Thyroid gland (tissue), 4 donors: ENCODE results near the gene SOCS3. TPM values are rescaled to one million over a fixed set of nuclear protein-coding genes. Genes with fewer than 3 reads are reported as not detected.
"Not testable (repeated sequence)": the region's sequence is repeated elsewhere in the genome, so short reads cannot be mapped to it uniquely, and the experiment has no call there.

ENCODE experiments used
- DNase-seq, 2 donors: peaks; one replicate each; pipeline ENCODE4 v3.0.0-alpha.2; 2019
- H3K27ac ChIP-seq, 3 donors: fragments of 200-600 bp; sonication (generic); 1 replicate in 2 of 3; 2 replicates in 1 of 3; pipeline ENCODE4 v1.5.1; 2016 to 2019; ENCODE audit warnings: mild to moderate bottlenecking in 1 of 3, moderate library complexity in 1 of 3
- H3K27me3 ChIP-seq: fragments of 200-600 bp; sonication (generic); one replicate; pipeline ENCODE4 v1.5.1; 2019
- H3K36me3 ChIP-seq, 2 donors: fragments of 200-600 bp; sonication (generic); one replicate each; pipeline ENCODE4 v1.5.1; 2016 to 2019
- H3K4me1 ChIP-seq, 2 donors: fragments of 200-600 bp; sonication (generic); one replicate each; pipeline ENCODE4 v1.5.1; 2017 to 2019
- H3K4me3 ChIP-seq, 3 donors: fragments of 200-600 bp; sonication (generic); replicated peaks in 1 of 3; 1 replicate in 2 of 3; 2 replicates in 1 of 3; pipeline ENCODE4 v1.5.1; 2016; ENCODE audit warnings: mild to moderate bottlenecking in 1 of 3
- H3K9me3 ChIP-seq: fragments of 200-600 bp; sonication (generic); one replicate; pipeline ENCODE4 v1.5.1; 2017
- CTCF ChIP-seq, 6 experiments: fragments of 200-600 bp in 3 of 6; fragments of 450-650 bp in 3 of 6; sonication (generic) in 3 of 6; IDR thresholded peaks; one replicate each; pipeline ENCODE4 v1.5.1; 2016 to 2019; ENCODE audit warnings: antibody characterized with exemption in 6 of 6, mild to moderate bottlenecking in 2 of 6, inconsistent platforms in 1 of 6, moderate library complexity in 1 of 6
- POLR2A ChIP-seq, 2 donors: fragments of 450-650 bp; IDR thresholded peaks; one replicate each; pipeline ENCODE4 v1.6.1; 2017; ENCODE audit warnings: antibody characterized with exemption in 2 of 2, mild to moderate bottlenecking in 2 of 2, moderate library complexity in 1 of 2
- WGBS, 2 donors: methylation state at CpG; one replicate each; pipeline ENCODE4 v1.1.5; 2017; 5-methylcytosine and 5-hydroxymethylcytosine counted together
- intact Hi-C: fragments of 100-400 bp; cut with DNase I; formaldehyde crosslinking; loops from one replicate; pipeline ENCODE4 v1.15.1; 2023
- total RNA-seq, 4 donors: library from RNA; depleted of rRNA; stranded (reverse); fragments of >200 nt; gene quantifications; one replicate each; pipeline ENCODE4 v1.2.3, GENCODE V29; 2016

The SOCS3 gene
- total RNA-seq, 4 donors from 2014 or later = 9.2 to 110 (median 33.3) TPM

GRCh38 chr17:78314683-78315354, 45.1 kb downstream of the SOCS3 start:
- H3K36me3 ChIP-seq = no peaks in the 10 kb centered on the region
- peak overlapping the region; percentile 83 to 92 (median 90) for H3K27ac ChIP-seq
- peaks cover 38 to 47% of the 10 kb centered on the region in 2 donors for H3K4me1 ChIP-seq
- H3K27me3 ChIP-seq = no peaks in the 10 kb centered on the region
- H3K9me3 ChIP-seq = no peaks in the 10 kb centered on the region
- intact Hi-C loops = no loop called here
- no peak overlapping the region for H3K4me3 ChIP-seq
- no peak for TF ChIP-seq CTCF (IDR thresholded peaks at IDR 0.05)
- no peak for TF ChIP-seq POLR2A (IDR thresholded peaks at IDR 0.05)
- no peak for DNase-seq
- 91 to 93% methylated on average over 10 to 12 of the region's 12 CpGs for WGBS, 2 donors

- peak in 1 of 2 donors; percentile 66 for TF ChIP-seq POLR2A (IDR thresholded peaks at IDR 0.05)
- no peak for TF ChIP-seq CTCF (IDR thresholded peaks at IDR 0.05)
- Histone ChIP-seq H3K9me3 (no peaks in the 10 kb centered on the region), H3K27me3 (no peaks in the 10 kb centered on the region), H3K4me3 (peak overlapping the region in 1 of 3 donors; percentile 36), H3K36me3 (no peaks in the 10 kb centered on the region), H3K4me1 (peaks cover 38 to 49% of the 10 kb centered on the region in 2 donors), H3K27ac (peak overlapping the region; percentile 83 to 92 (median 90))
- peak; percentile 87 to 89 for DNase-seq
- WGBS, 2 donors = 11 to 14% methylated on average over 12 to 13 of the region's 80 CpGs
- intact Hi-C loops = no loop called here
Observed at GRCh38 chr17:78313735-78314648, 45.9 kb downstream of the SOCS3 start.

GRCh38 chr17:78309659-78310255, 50.1 kb downstream of the SOCS3 start:
- H3K9me3 ChIP-seq, H3K36me3 ChIP-seq, H3K27ac ChIP-seq, H3K4me3 ChIP-seq, DNase-seq, intact Hi-C loops, H3K27me3 ChIP-seq: not testable (repeated sequence)
- H3K4me1 ChIP-seq = peaks cover 7 to 20% of the 10 kb centered on the region in 2 donors
- WGBS, 2 donors = 85 to 86% methylated on average over 12 of the region's 12 CpGs

- peak; percentile 64 to 67 for DNase-seq
- no peak for TF ChIP-seq CTCF (IDR thresholded peaks at IDR 0.05)
- TF ChIP-seq POLR2A (IDR thresholded peaks at IDR 0.05) = no peak
- intact Hi-C loops = no loop called here
- Histone ChIP-seq H3K4me1 (peaks cover 0 to 10% of the 10 kb centered on the region in 2 donors), H3K36me3 (no peaks in the 10 kb centered on the region), H3K4me3 (no peak overlapping the region), H3K9me3 (no peaks in the 10 kb centered on the region), H3K27ac (peak overlapping the region in 2 of 3 donors; percentile 64 to 65), H3K27me3 (no peaks in the 10 kb centered on the region)
- WGBS, 2 donors = 56 to 58% methylated on average over 12 to 13 of the region's 13 CpGs
Observed at GRCh38 chr17:78307887-78308638, 51.8 kb downstream of the SOCS3 start.

- Histone ChIP-seq H3K27ac (no peak overlapping the region), H3K36me3 (no peaks in the 10 kb centered on the region), H3K27me3 (no peaks in the 10 kb centered on the region), H3K4me3 (no peak overlapping the region), H3K4me1 (peaks cover 0 to 10% of the 10 kb centered on the region in 2 donors), H3K9me3 (no peaks in the 10 kb centered on the region)
- intact Hi-C loops = no loop called here
- 90 to 100% methylated on average over 1 of the region's 1 CpG for WGBS, 2 donors
- DNase-seq = no peak
- TF ChIP-seq CTCF (IDR thresholded peaks at IDR 0.05) (no peak), POLR2A (IDR thresholded peaks at IDR 0.05) (no peak)
Observed at GRCh38 chr17:78306913-78307312, 53.0 kb downstream of the SOCS3 start.
